ACHN (cell line): ENCODE measurements around the gene CLCN7.
A peak's percentile ranks its signal among the peaks of the same experiment; 100 is the strongest.

Experiments used
- DNase-seq: peaks from one replicate; pipeline ENCODE4 v3.0.0-alpha.2; 2015
- in situ Hi-C: cut with HindIII; loops from 2 replicates; pipeline ENCODE4 v1.10.0; 2017; ENCODE audit warnings: low sequenced_read_pairs, low pct_ligation_motif_present, low pct_unique_long_range_greater_than_20kb

Gene CLCN7

DNA sequence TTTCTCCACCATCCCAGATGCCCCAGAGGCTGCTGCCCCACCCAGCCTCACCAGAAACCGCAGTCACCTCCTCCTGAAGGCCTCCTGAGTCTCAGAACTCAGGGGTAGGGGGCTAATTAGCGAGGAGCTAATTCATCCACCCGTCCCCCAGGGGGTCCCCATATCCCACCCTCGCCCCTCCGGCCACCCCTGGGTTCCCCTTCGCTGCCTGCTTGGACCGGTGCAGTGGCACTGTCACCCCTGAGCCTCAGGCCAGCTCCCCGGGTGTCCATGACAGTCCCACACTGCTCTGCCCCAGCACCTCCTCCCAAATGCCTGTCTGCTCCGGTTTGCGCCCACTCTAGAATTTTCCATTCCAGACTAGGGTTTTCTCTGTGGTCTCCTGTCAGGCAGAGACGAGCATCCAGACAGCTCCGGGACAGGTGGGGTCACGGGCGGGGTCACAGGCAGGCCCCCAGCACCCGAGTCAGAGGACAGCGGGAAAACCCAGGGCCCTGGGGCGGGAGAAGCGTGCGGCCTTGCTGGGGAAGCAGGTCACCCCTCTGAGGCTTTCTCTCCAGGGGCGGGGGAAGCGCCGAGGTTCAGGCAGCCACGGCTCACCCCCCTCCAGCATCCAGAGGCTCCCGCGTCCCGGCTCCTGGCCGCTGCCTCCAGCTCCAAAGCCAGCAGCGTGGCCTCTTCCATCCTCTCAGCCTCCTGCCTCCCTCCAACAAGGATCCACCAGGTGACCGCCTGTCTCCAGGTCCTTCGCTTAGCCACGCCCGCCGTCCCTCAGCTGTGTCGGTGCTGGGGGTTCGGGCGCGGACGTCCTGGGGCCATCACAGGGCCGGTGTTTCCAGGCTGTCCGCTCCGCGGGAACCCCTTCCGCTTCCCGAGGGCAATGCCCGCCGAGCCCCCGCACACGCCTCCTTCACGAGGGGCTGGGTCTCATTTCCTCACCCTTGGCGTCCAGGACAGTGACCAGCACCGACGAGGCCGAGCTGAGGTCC is 47.1 kb downstream of the CLCN7 start:
- DNase-seq = no peak
- in situ Hi-C loops = no loop called here

- in situ Hi-C loops = no loop called here
- no peak for DNase-seq
Measured at GRCh38 chr16:1426734-1427471, 47.9 kb downstream of the CLCN7 start.

- in situ Hi-C loops = no loop called here
- DNase-seq = no peak
Measured at GRCh38 chr16:1425616-1426370, 49.0 kb downstream of the CLCN7 start.

DNA sequence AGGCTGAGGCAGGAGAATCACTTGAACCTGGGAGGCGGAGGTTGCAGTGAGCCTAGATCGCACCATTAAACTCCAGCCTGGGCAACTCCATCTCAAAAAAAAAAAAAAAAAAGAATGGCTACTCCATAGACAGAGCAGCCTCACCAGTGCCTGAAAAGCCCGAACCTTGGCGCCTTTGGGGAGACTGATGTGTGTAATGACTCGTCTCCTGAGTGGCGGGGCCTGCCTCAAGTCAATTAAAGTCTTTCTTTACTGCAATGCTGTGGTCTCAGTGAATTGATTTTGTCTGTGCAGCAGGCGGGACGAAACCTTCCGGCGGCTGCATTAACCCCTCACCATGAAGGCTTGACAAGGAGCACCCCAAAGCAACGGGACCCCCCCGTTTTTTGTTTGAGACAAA is 50.8 kb downstream of the CLCN7 start:
- no peak for DNase-seq
- in situ Hi-C loops = no loop called here

DNA sequence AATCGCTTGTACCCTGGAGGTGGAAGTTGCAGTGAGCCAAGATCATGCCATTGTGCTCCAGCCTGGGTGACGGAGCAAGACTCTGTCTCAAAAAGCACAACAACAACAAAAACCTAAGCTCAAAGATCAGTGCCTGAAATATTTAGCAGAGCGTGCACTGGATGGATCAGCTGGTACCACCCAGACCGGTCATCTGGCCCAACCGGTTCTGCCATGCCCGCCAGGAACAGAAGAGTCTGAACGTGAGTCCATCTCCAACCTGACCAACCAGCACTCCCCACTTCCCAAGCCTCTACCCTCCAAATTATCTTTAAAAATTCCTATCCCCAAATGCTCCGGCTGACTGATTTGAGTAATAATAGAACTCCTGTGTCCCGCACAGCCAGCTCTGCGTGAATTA is 52.8 kb downstream of the CLCN7 start:
- in situ Hi-C loops = no loop called here
- DNase-seq = no peak

DNA sequence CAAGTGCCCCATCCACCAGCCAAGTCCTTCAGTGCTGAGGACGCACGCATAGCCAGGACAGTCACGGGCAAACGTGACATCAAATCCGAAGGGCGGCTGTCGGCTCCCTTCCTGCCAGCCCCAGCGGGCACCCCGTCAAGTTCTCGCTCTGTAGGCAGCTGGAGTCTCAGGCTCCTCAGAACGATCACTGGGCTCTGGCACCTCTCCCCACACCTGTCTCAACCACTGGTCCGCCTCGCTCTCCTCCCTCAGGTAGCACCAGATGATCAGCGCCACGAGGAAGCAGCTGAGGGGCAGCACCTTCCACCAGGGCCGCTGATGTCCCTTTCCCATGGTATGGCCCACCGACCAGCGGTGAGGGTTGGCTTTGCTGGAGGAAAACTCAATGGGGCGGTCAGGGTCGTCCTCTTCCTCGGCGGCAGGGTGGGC is 54.7 kb downstream of the CLCN7 start:
- no peak for DNase-seq

GRCh38 chr16:1416521-1416941 is 58.3 kb downstream of the CLCN7 start:
- peak; percentile 48 for DNase-seq

More for the DNA sequence above, 54.7 kb downstream of the CLCN7 start:
- in situ Hi-C loops = no loop called here

GRCh38 chr16:1414532-1415260 is 60.1 kb downstream of the CLCN7 start, which contains the start of gene UNKL:
TSS of gene UNKL (minus strand) at chr16:1414704. CDS start at chr16:1414691, 13 bp downstream.
- in situ Hi-C loops = no loop called here
- DNase-seq = peak; percentile 75

More at GRCh38 chr16:1416521-1416941, 58.3 kb downstream of the CLCN7 start:
- in situ Hi-C loops = no loop called here

- in situ Hi-C loops = no loop called here
- DNase-seq = peak; percentile 61
Measured at GRCh38 chr16:1413684-1414531, 60.9 kb downstream of the CLCN7 start.

- in situ Hi-C loops = no loop called here
Measured at GRCh38 chr16:1412847-1413246, 62.0 kb downstream of the CLCN7 start.

DNA sequence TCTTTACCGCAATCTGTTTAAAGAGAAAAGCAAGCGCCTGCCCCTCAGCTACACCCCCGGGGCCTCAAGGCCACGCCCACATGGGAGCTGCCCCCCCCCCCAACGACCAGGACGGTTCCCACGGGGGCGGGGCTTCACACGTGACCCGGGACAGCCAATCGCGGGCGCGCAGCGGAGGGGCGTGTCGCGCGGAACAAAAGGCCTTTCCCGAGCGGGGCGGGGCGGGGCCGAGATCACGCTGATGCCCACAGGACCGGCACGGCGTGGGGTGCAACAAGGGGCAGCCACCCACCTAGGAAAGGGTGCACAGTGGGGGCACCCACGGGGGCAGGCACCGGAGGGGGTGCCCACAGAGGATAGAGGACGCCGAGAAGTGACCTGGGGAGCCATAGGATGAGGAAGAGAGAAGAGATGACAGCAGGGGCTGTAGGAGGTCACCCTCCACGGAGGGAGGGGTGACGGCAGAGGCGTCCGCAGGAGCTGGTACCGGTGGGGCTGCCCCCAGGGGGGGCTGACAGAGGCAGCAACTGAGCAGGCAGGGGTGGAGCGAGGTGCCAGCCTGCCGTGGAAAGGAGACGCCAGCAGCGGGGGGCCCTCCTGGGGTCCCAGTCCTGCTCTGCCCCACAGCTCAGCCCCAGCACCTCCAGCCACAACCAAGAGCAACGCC is 66.5 kb downstream of the CLCN7 start:
- peak; percentile 93 for DNase-seq
- in situ Hi-C loops = no loop called here

More at GRCh38 chr16:1412847-1413246, 62.0 kb downstream of the CLCN7 start:
- DNase-seq = no peak

GRCh38 chr16:1407753-1408152 is 67.1 kb downstream of the CLCN7 start:
- in situ Hi-C loops = no loop called here
- DNase-seq = no peak

DNA sequence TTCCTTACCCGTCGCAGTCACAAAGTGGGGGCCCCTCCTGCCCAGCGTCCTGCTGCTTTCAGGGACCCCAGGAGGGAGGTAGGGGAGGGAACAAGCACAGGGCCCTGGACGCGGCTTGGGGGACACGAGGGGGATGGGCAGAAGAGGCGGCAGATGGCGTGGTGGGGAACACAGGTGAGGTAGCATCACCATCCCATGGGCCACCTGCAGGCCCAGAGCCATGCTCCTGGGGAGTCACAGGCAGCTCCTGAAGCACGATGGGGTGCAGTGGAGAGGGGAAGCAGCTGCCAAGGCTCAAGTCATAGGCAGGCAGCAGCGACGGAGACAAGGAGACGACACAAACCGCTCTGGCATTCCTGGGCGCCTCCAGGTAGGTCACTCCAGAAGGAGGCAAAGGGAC is 71.1 kb downstream of the CLCN7 start:
- DNase-seq = no peak
- in situ Hi-C loops = no loop called here

DNA sequence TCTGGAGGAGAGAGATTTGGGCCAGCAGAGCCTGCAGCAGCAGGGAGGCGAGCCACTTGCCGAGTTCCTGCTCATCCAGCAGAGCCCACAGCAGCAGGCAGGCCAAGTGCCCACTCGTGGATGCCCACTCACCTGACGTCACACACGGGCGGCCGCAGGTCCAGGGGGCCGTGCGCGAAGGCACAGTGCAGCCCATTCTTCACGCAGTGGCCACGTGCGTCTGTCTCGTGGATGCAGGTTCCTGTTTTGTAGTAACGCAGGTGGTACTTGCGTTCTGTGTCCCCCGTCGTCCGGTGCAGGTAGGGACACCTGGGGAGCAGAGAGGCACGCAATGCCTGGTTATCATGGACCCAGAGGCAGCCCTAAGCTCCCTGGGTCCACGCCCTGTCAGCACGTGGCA is 71.8 kb downstream of the CLCN7 start:
- in situ Hi-C loops = no loop called here
- no peak for DNase-seq

GRCh38 chr16:1401758-1402154 is 73.1 kb downstream of the CLCN7 start:
- in situ Hi-C loops = no loop called here
- no peak for DNase-seq

DNA sequence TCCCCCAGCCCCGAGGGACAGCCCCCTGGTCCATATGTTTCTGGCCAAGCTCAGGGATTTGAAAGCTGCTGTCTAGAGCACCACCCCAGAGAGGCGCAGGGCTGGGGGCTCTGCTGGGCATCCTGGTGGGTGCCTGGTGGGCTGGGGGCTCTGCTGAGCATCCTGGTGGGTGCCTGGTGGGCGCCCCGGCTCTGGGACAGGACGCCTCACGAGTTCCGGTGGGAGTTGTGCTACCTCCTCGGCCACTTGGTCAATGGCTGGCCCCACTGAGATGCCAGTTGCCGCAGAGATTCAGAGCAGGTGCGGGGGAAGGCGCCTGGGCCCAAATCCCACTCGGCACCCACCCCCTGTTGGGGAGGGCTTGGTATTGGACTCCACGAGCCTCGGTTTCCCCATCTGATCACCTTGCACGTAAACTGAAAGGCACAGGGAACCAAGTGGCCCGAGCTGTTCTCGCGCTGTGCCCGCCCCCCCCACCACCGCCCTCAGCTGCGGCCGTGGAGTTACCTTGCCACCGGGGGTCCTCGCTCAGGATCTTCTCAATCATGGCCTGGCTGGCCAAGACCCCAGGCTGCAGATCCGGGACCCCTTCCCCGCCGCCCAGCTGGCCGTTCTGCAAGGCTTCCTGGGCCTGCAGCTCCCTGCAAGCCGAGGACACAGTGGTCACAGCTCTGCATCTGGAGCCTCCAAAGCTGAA is 73.6 kb downstream of the CLCN7 start:
- no peak for DNase-seq
- in situ Hi-C loops = no loop called here
